Measurements from ENCODE around the gene GATA5.

Gene GATA5

DNA sequence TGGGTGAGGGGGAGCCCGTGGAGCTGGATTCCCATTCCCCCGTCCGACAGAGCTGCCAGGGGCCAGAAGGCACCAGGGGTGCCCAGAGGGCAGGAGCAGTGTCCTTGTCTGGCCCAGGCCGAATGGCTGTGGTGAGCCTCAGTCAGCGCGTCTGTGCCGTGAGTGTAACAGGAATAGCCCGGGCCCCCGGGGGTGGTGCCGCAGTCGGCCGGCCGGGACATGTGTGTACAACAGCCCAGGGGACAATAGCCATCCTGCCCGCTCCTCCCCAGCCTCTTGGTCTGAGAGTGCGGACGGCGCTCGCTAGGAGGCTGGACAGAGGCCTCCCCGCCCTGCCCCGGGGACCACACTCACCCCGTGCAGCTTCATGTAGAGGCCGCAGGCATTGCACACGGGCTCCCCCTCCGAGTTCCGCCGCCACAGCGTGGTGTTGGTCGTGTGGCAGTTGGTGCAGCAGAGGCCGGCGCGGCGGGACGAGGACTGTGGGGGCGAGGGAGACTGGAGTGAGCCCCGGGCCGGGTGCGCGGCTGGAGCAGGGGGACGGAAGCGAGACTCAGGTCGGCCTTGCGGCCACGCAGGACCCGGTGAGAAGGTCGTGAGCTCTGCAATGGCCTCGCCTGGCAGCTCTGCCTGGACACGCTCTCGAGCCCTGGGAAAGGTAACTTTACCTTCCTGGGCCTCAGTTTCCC is 9.6 kb downstream of the GATA5 start:
- Mint-ChIP-seq H3K4me3 (no peak overlapping the region), H3K4me1 (ENCODE audit: low read depth) (no peaks in the 10 kb centered on the region), H3K36me3 (ENCODE audit: low read depth) (no peaks in the 10 kb centered on the region), H3K9me3 (no peaks in the 10 kb centered on the region), H3K27ac (no peak overlapping the region), H3K27me3 (peaks cover 14% of the 10 kb centered on the region)
- intact Hi-C loops (cut with micrococcal nuclease), result no loop called here

DNA sequence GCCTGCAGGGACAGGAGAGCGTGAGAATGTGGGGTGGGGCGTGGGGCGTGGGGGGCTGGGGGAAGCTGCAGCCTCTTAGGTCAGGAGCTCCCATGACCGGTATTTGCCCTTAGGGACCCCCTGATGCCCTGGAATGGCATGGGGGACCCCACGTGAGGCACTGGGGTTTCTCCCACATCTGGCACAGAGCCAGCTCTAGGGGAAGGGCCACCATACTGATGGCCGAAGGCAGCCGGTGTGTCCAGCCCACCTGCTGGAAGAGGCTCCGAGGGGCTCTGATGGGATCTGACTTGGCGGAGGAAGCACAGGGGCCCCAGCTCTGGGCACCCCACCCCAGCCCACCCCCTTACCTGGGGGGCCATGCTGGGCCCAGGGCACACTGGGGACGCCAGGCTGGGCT is 10.8 kb downstream of the GATA5 start:
- Mint-ChIP-seq H3K9me3 (no peaks in the 10 kb centered on the region), H3K36me3 (ENCODE audit: low read depth) (no peaks in the 10 kb centered on the region), H3K4me1 (ENCODE audit: low read depth) (no peaks in the 10 kb centered on the region), H3K4me3 (no peak overlapping the region), H3K27ac (no peak overlapping the region), H3K27me3 (peaks cover 7% of the 10 kb centered on the region)
- intact Hi-C loops (cut with micrococcal nuclease), result no loop called here

DNA sequence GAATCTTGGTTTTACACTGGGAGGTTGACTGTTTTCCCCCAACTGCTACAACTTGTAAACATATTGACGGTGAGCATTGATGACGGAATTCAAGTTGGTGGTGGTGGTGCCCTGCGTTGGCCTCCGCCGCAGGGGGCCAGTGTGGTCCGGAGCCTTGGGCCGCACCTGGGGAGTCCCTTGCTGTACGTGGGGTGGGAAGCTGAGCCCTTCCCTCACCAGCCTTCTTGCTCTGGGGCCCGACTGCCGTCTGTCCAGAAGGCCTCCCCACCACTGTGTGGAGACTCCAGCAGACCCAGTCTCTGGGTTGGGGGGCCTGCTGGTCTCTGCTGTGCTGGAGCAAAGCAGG is 11.4 kb downstream of the GATA5 start:
- intact Hi-C loops (cut with micrococcal nuclease), result no loop called here
- no peak overlapping the region for H3K27ac Mint-ChIP-seq
- no peaks in the 10 kb centered on the region for H3K36me3 Mint-ChIP-seq (ENCODE audit: low read depth)
- H3K4me1 Mint-ChIP-seq (ENCODE audit: low read depth), result no peaks in the 10 kb centered on the region
- H3K4me3 Mint-ChIP-seq, result no peak overlapping the region
- H3K27me3 Mint-ChIP-seq, result peaks cover 2% of the 10 kb centered on the region
- no peaks in the 10 kb centered on the region for H3K9me3 Mint-ChIP-seq

DNA sequence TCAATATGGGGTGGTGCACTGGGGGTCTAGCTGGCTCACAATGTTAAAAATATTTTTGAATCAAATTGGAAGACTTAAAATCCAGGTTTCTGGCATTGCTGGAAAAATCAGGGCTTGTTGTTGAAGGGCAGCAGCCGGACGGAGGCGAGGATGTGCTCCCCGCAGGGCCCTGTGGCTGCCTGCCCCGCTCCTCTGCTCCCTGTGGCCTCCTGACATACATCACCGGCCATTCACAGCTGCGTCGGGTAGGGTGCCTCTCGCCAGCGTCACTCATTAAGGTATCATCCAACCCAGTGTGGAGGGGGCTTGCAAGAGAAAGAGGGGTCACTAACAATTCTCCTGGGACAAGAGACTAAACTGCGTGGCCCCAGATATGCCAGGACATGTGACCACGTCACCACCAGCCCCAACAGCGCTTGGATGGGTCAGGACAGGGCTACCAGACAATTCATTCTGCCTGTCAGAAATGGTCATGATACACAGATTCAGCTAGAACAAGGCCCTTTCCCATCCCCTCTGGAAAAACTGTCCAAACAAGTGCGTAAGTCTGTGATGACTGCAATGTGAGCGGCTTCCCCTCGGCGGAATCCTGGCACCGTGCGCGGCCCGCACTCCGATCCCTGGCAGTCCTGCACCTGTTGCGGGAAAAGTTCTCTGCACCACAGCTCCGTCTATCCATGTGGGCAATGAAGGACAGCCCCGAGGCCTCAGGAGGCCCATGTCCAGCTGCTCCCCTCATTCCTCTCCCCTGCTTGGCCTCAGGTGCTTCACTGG is 12.0 kb downstream of the GATA5 start:
- no peaks in the 10 kb centered on the region for H3K9me3 Mint-ChIP-seq
- peaks cover 2% of the 10 kb centered on the region for H3K27me3 Mint-ChIP-seq
- H3K27ac Mint-ChIP-seq, result no peak overlapping the region
- H3K4me1 Mint-ChIP-seq (ENCODE audit: low read depth), result no peaks in the 10 kb centered on the region
- no peaks in the 10 kb centered on the region for H3K36me3 Mint-ChIP-seq (ENCODE audit: low read depth)
- H3K4me3 Mint-ChIP-seq, result no peak overlapping the region
- intact Hi-C loops (cut with micrococcal nuclease), result no loop called here

DNA sequence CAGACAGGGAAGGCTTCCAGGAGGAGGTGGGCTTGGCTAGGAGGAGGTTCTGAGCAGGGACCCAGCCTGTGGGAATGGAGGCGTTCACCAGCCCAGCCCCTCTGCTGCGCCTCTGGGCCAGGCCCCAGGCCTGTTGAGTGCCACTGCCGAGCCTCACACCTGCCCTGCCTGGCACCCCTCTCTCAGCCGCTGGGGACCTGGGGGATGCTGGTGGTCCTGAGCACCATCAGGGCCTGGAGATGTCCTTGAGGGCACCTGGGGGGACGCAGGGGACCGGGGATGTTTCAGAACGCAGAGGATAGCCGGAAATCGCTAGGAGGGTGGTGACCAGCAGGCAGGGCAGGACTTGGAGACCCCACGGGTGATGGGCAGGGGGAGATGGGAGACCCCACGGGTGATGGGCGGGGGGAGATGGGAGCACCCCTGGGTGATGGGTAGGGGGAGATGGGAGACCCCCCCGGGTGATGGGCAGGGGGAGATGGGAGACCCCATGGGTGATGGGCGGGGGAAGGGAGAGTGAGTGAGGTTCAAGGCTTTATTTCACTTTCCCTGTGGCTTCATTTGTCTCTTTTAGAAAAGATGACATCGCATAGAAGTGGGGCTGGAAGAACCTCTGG is 12.7 kb downstream of the GATA5 start:
- Mint-ChIP-seq H3K4me3 (no peak overlapping the region), H3K36me3 (ENCODE audit: low read depth) (no peaks in the 10 kb centered on the region), H3K9me3 (no peaks in the 10 kb centered on the region), H3K27ac (no peak overlapping the region), H3K27me3 (no peaks in the 10 kb centered on the region), H3K4me1 (ENCODE audit: low read depth) (no peaks in the 10 kb centered on the region)
- intact Hi-C loops (cut with micrococcal nuclease), result no loop called here

DNA sequence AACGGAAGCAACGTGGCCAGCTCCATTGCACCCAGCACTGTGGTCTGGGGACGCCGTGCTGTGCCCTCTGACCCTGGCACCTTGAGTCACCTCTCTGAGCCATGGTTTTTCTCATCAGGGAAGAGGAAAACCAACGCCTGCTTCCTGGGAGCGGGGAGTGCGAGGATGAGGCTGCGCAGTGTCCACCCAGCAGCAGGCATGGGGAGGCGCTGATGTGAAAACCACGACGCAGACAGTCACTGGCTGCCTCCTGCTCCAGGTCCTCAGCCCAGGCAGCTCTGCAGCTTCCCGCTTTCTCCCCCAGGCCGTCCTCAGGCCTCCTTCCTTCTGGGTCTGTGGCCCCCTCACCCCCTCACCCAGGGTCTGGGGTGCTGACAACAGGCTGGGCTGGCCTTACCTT is 14.0 kb downstream of the GATA5 start:
- no peaks in the 10 kb centered on the region for H3K36me3 Mint-ChIP-seq (ENCODE audit: low read depth)
- no peaks in the 10 kb centered on the region for H3K4me1 Mint-ChIP-seq (ENCODE audit: low read depth)
- H3K27me3 Mint-ChIP-seq, result no peaks in the 10 kb centered on the region
- H3K4me3 Mint-ChIP-seq, result no peak overlapping the region
- H3K27ac Mint-ChIP-seq, result no peak overlapping the region
- intact Hi-C loops (cut with micrococcal nuclease), result no loop called here
- no peaks in the 10 kb centered on the region for H3K9me3 Mint-ChIP-seq

DNA sequence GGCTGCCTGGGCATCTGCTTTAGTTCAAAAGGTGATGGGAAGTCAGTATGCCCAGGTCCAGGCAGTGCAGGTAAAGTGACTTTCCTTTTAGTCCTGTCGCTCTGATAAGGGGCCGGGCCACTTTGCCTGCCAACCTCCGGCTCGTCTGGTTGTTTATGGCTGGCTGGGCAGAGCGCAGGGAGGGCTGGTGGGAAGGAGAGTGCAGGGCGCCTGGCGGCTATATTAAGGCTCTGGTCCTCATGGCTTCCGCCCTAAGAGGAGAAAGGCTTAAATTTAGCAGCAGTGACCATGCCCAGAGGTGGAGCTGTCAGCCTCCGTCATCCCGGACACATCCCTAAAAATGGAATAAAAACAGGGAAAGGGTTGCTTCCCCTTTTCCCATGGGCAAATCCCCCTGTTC is 14.6 kb downstream of the GATA5 start:
- Mint-ChIP-seq H3K4me3 (no peak overlapping the region), H3K27me3 (peaks cover under 1% of the 10 kb centered on the region), H3K9me3 (no peaks in the 10 kb centered on the region), H3K27ac (no peak overlapping the region), H3K36me3 (ENCODE audit: low read depth) (no peaks in the 10 kb centered on the region), H3K4me1 (ENCODE audit: low read depth) (no peaks in the 10 kb centered on the region)
- intact Hi-C loops (cut with micrococcal nuclease), result no loop called here

DNA sequence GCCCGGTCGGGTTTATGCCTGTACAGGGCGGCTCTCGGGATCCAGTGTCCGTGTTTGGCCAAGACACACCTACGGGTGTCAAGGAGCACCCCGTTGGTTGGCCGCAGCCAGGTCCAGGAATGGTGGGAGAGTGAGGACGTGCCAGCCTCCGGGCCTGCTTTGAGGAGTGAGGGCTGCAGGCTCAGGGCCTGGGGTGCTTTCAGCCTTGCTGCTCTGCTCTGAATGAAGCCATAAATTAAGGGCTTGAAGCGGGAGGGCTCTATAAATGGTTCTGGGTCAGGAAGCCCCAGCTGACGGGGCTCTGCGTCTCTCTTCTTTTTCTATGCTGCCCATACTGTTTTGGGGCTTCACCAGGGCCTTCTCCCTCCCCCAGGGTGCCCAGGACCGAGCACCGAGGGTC is 15.1 kb downstream of the GATA5 start:
- no peak overlapping the region for H3K4me3 Mint-ChIP-seq
- peaks cover 1% of the 10 kb centered on the region for H3K27me3 Mint-ChIP-seq
- H3K9me3 Mint-ChIP-seq, result no peaks in the 10 kb centered on the region
- H3K4me1 Mint-ChIP-seq (ENCODE audit: low read depth), result no peaks in the 10 kb centered on the region
- intact Hi-C loops (cut with micrococcal nuclease), result no loop called here
- no peaks in the 10 kb centered on the region for H3K36me3 Mint-ChIP-seq (ENCODE audit: low read depth)
- no peak overlapping the region for H3K27ac Mint-ChIP-seq

DNA sequence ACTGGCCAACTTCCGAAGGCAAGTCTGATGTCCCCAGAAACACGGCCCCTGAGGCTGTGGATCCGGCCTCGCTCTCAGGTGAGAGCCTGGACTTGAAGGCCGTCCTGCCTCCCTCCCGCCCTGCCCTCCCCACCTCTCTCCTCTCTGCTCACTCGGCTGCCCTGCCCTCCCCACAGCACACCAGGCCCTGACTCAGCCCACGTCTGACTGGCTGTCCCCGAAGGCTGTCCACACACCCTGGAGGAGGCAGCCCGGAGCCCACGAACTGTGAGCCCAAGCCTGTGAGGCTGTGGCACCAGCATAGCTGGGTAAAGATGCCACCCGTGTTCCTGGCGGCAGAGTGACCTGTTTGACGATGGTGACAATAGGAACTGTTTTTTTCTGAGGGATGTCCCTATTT is 16.3 kb downstream of the GATA5 start:
- Mint-ChIP-seq H3K27me3 (peaks cover 1% of the 10 kb centered on the region), H3K9me3 (no peaks in the 10 kb centered on the region), H3K36me3 (ENCODE audit: low read depth) (no peaks in the 10 kb centered on the region), H3K27ac (no peak overlapping the region), H3K4me1 (ENCODE audit: low read depth) (no peaks in the 10 kb centered on the region), H3K4me3 (no peak overlapping the region)
- intact Hi-C loops (cut with micrococcal nuclease), result no loop called here

DNA sequence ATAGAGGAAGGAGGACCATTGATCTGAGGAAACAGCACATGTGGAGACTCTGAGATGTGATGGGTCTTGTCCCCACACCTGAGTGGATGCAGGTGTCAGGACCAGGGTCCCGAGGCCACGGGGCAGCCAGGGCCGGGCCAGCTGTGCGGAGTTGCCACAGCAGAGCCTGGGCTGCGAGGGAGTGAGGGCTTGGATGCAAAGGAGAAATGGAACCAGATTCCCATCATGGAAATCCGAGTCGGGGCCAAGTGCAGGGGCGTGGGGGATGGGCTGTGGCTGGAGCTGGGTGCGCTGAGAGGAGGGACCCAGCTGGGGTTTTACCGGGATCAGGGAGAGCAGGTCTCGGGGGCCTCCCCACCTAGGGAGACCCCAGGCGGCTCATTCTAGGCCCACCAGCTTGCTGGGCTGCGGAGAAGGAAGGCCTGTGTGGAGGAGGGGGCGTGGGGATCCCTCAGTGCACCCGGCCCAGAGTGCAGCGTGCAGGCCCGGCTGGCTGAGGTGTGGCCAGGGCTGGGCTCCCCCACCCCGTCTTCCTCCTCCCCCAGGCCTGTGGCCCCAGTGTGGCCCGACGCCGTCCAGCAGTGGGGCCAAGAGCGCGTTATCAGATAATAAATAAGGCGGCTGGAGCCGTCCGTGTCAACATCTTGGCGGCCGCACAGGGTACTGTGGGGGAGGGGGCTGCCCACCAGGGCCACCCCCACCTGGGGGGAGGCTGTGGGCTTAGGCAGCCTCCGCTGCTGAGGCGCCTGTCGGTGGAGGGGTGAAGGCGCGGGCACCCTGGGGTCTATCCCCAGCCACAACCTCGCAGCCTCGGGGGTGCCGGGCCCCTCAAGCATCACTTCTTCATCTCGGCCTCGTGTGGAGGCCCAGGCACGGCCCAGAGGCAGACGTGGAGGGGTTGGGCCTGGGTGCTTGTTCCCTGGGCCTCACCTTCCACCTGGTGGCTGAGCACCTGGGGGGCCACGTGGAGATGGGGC is 17.2 kb downstream of the GATA5 start:
- Mint-ChIP-seq H3K27me3 (peaks cover 4% of the 10 kb centered on the region), H3K9me3 (no peaks in the 10 kb centered on the region), H3K4me1 (ENCODE audit: low read depth) (no peaks in the 10 kb centered on the region), H3K4me3 (no peak overlapping the region), H3K36me3 (ENCODE audit: low read depth) (no peaks in the 10 kb centered on the region), H3K27ac (no peak overlapping the region)
- intact Hi-C loops (cut with micrococcal nuclease), result no loop called here

DNA sequence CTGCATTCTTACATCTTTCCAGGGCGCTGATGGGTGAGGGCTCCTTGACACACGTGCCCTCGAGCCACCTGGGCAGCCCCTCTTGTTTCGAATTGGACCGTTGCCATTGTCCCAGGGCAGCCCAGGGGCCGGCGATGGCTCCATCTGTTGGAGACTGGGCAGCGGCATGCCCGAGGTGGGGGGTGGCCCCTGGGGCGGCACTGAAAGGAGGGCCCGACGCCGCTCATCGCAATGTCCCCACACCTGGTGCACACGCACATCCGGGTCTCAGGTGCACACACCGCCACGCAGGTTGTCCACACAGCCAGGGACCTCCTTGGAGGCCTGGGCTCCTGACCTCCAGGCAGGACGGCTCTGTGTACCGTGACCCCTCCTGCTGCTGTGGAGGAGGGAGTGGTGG is 18.0 kb downstream of the GATA5 start:
- Mint-ChIP-seq H3K9me3 (no peaks in the 10 kb centered on the region), H3K27ac (no peak overlapping the region), H3K4me3 (no peak overlapping the region), H3K27me3 (peaks cover 4% of the 10 kb centered on the region), H3K4me1 (ENCODE audit: low read depth) (no peaks in the 10 kb centered on the region), H3K36me3 (ENCODE audit: low read depth) (no peaks in the 10 kb centered on the region)
- intact Hi-C loops (cut with micrococcal nuclease), result no loop called here

DNA sequence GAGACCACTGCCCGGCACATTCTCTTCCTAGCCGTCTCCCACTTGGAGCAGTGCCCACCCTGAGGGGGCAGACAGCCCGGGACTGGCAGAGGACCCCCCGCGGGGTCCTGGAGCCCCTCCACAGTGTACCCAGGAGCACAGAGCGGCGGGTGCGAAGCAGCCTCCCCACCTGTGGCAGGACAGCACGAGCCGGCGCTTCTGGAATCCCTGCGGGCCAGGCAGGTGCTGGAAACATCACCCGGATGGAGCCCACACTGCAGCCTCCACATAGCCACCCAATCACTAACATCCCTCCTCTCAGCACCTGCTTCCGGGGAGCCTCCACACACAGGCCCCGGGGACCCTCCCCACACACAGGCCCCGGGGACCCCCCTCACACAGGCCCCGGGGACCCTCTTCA is 18.7 kb downstream of the GATA5 start:
- no peak overlapping the region for H3K27ac Mint-ChIP-seq
- H3K36me3 Mint-ChIP-seq (ENCODE audit: low read depth), result no peaks in the 10 kb centered on the region
- H3K27me3 Mint-ChIP-seq, result peaks cover 4% of the 10 kb centered on the region
- no peaks in the 10 kb centered on the region for H3K4me1 Mint-ChIP-seq (ENCODE audit: low read depth)
- intact Hi-C loops (cut with micrococcal nuclease), result no loop called here
- H3K4me3 Mint-ChIP-seq, result no peak overlapping the region
- no peaks in the 10 kb centered on the region for H3K9me3 Mint-ChIP-seq

DNA sequence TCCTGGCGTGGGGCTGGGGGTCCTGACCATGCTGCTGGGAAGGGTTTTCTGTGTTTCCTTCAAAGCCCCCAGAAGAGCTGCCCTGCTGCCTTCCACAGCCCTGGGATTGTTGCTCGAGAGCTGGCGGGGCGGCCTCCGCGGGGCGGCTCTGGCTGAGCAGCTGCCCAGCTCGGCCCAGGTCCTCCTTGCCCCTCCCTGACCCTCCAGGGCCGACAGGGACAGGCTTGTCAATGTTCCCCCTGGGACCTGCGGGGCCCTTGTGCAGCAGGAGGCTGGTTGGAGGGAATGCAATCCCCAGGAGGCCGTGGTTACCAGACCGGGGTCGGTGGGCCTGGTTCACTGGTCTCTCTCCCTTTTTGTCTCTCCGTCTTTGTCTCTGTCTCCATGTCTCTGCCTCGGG is 19.9 kb downstream of the GATA5 start:
- Mint-ChIP-seq H3K9me3 (no peaks in the 10 kb centered on the region), H3K27ac (no peak overlapping the region), H3K4me3 (no peak overlapping the region), H3K4me1 (ENCODE audit: low read depth) (no peaks in the 10 kb centered on the region), H3K27me3 (peaks cover 8% of the 10 kb centered on the region), H3K36me3 (ENCODE audit: low read depth) (no peaks in the 10 kb centered on the region)
- intact Hi-C loops (cut with micrococcal nuclease), result no loop called here
